WTC11 (cell line): ENCODE measurements around the gene PTGFR. TPM values are rescaled to one million over a fixed set of nuclear protein-coding genes. Genes with fewer than 3 reads are reported as not detected.

ENCODE experiments used
- ATAC-seq: fragments of 200-7000 bp; cut with Tn5 transposase; 2 replicates; pipeline ENCODE4 v1.10.0; 2021; ENCODE audit warnings: mild to moderate bottlenecking, moderate library complexity
- CTCF ChIA-PET: fragments of 300-600 bp; sonication (Branson Sonifier 250); formaldehyde crosslinking; loops from one replicate; lab custom pipeline; 2021; ENCODE audit warnings: antibody characterized with exemption; lab: Charles Lee
- POLR2A ChIA-PET: fragments of 350-600 bp; sonication (Branson Sonifier 250); formaldehyde crosslinking; loops from one replicate; lab custom pipeline; 2021; ENCODE audit warnings: antibody characterized with exemption; lab: Charles Lee
- DNase-seq: peaks from one replicate; pipeline ENCODE4 v3.0.0; 2021; ENCODE audit warnings: low spot score
- H3K27ac Mint-ChIP-seq: 2 replicates; pipeline ENCODE4 v1.8.0; 2021; ENCODE audit warnings: mixed read lengths
- H3K27me3 Mint-ChIP-seq: 2 replicates; pipeline ENCODE4 v1.8.0; 2021; ENCODE audit warnings: low read depth, mild to moderate bottlenecking, moderate library complexity, mixed read lengths
- H3K36me3 Mint-ChIP-seq: 2 replicates; pipeline ENCODE4 v1.8.0; 2021; ENCODE audit warnings: mixed read lengths
- H3K4me1 Mint-ChIP-seq: 2 replicates; pipeline ENCODE4 v1.8.0; 2022; ENCODE audit warnings: mixed read lengths
- H3K4me3 Mint-ChIP-seq: 2 replicates; pipeline ENCODE4 v1.8.0; 2021; ENCODE audit warnings: mild to moderate bottlenecking, moderate library complexity, mixed read lengths
- H3K9me3 Mint-ChIP-seq: 2 replicates; pipeline ENCODE4 v1.8.0; 2021; ENCODE audit warnings: mixed read lengths
- AR ChIP-seq: fragments of 250-450 bp; sonication (Bioruptor Pico); IDR thresholded peaks from 2 replicates; pipeline ENCODE4 v1.9.0; 2021; ENCODE audit warnings: mild to moderate bottlenecking
- ATF1 ChIP-seq: sonication (generic); formaldehyde crosslinking; IDR thresholded peaks from 2 replicates; pipeline ENCODE4 v1.8.1; 2023; ENCODE audit warnings: mild to moderate bottlenecking, moderate library complexity, missing genetic modification reagents
- CTCF ChIP-seq: fragments of 200-600 bp; IDR thresholded peaks from 2 replicates; pipeline ENCODE4 v1.8.0; 2022; ENCODE audit warnings: antibody characterized with exemption
- ELF4 ChIP-seq: sonication (generic); formaldehyde crosslinking; IDR thresholded peaks from 2 replicates; pipeline ENCODE4 v1.8.1; 2022; ENCODE audit warnings: low read depth, mild to moderate bottlenecking, moderate library complexity, missing genetic modification reagents
- GABPB1 ChIP-seq: sonication (generic); formaldehyde crosslinking; IDR thresholded peaks from 2 replicates; pipeline ENCODE4 v1.8.1; 2023; ENCODE audit warnings: mild to moderate bottlenecking, missing genetic modification reagents
- GRHL2 ChIP-seq: fragments of 250-450 bp; sonication (Bioruptor Pico); IDR thresholded peaks from 2 replicates; pipeline ENCODE4 v1.8.0; 2022; ENCODE audit warnings: mild to moderate bottlenecking, moderate library complexity; ENCODE audit not compliant: insufficient replicate concordance, severe bottlenecking
- MAX ChIP-seq: sonication (generic); formaldehyde crosslinking; IDR thresholded peaks from 2 replicates; pipeline ENCODE4 v1.8.0; 2022; ENCODE audit warnings: mild to moderate bottlenecking, missing genetic modification reagents
- NFYB ChIP-seq: sonication (generic); formaldehyde crosslinking; conservative IDR thresholded peaks from 2 replicates; pipeline ENCODE4 v1.8.0; 2022; ENCODE audit warnings: low read depth, missing genetic modification reagents
- NR1H2 ChIP-seq: sonication (generic); formaldehyde crosslinking; IDR thresholded peaks from 2 replicates; pipeline ENCODE4 v1.9.0; 2021; ENCODE audit warnings: mild to moderate bottlenecking, moderate library complexity, missing genetic modification reagents
- NR2C2 ChIP-seq: sonication (generic); formaldehyde crosslinking; IDR thresholded peaks from 2 replicates; pipeline ENCODE4 v1.8.0; 2022; ENCODE audit warnings: mild to moderate bottlenecking, missing genetic modification reagents
- PRRX2 ChIP-seq: fragments of 250-450 bp; sonication (Bioruptor Pico); IDR thresholded peaks from 2 replicates; pipeline ENCODE4 v1.8.0; 2021; ENCODE audit warnings: mild to moderate bottlenecking
- SMAD4 ChIP-seq: sonication (generic); formaldehyde crosslinking; IDR thresholded peaks from 2 replicates; pipeline ENCODE4 v1.8.0; 2022; ENCODE audit warnings: mild to moderate bottlenecking, missing genetic modification reagents
- SOX15 ChIP-seq: fragments of 250-450 bp; sonication (Bioruptor Pico); IDR thresholded peaks from 2 replicates; pipeline ENCODE4 v1.9.0; 2021; ENCODE audit warnings: mild to moderate bottlenecking
- SP1 ChIP-seq: sonication (generic); formaldehyde crosslinking; conservative IDR thresholded peaks from 2 replicates; pipeline ENCODE4 v1.8.1; 2022; ENCODE audit warnings: missing genetic modification reagents
- TP53 ChIP-seq: sonication (generic); formaldehyde crosslinking; IDR thresholded peaks from 2 replicates; pipeline ENCODE4 v1.8.1; 2023; ENCODE audit warnings: mild to moderate bottlenecking, missing genetic modification reagents
- ZNF219 ChIP-seq: sonication (generic); formaldehyde crosslinking; IDR thresholded peaks from 2 replicates; pipeline ENCODE4 v1.8.0; 2023; ENCODE audit warnings: missing genetic modification reagents, mild to moderate bottlenecking, borderline replicate concordance
- ZNF263 ChIP-seq: sonication (generic); formaldehyde crosslinking; IDR thresholded peaks from 2 replicates; pipeline ENCODE4 v1.8.1; 2022; ENCODE audit warnings: low read depth, mild to moderate bottlenecking, moderate library complexity, missing genetic modification reagents
- ZNF416 ChIP-seq: fragments of 250-450 bp; sonication (Bioruptor Pico); IDR thresholded peaks from 2 replicates; pipeline ENCODE4 v1.9.0; 2021; ENCODE audit warnings: mild to moderate bottlenecking, inconsistent platforms
- ZNF423 ChIP-seq: fragments of 250-450 bp; sonication (Bioruptor Pico); IDR thresholded peaks from 2 replicates; pipeline ENCODE4 v2.1.2; 2022; ENCODE audit warnings: mild to moderate bottlenecking, moderate library complexity
- ZNF425 ChIP-seq: fragments of 250-450 bp; sonication (Bioruptor Pico); conservative IDR thresholded peaks from 2 replicates; pipeline ENCODE4 v1.9.0; 2021; ENCODE audit warnings: mild to moderate bottlenecking
- total RNA-seq: library from RNA; stranded (reverse); gene quantifications from 3 replicates; pipeline ENCODE4 v1.2.3, GENCODE V29; 2021
- TF ChIP-seq, protein P1 (sequence below): sonication (generic); formaldehyde crosslinking; IDR thresholded peaks from 2 replicates; pipeline ENCODE4 v1.8.1; 2022; ENCODE audit warnings: missing genetic modification reagents, borderline replicate concordance
- TF ChIP-seq, protein P2 (sequence below): sonication (generic); formaldehyde crosslinking; IDR thresholded peaks from 2 replicates; pipeline ENCODE4 v1.8.0; 2022; ENCODE audit warnings: mild to moderate bottlenecking, missing genetic modification reagents

PTGFR gene
- total RNA-seq, 1 experiment from 2014 or later, result 0.04 TPM

GRCh38 chr1:78497201-78497600 lies 6.4 kb downstream of the PTGFR start:
- no peak for ATAC-seq
- Mint-ChIP-seq H3K4me3 (no peak overlapping the region), H3K27ac (no peak overlapping the region), H3K4me1 (peaks cover 5% of the 10 kb centered on the region; the same call in 1 of the 2 replicates), H3K9me3 (no peaks in the 10 kb centered on the region), H3K36me3 (no peaks in the 10 kb centered on the region), H3K27me3 (peaks cover 45% of the 10 kb centered on the region)
- TF ChIP-seq ZNF423 (CRISPR knock-in tag), result no peak
- TF ChIP-seq, protein P1, sequence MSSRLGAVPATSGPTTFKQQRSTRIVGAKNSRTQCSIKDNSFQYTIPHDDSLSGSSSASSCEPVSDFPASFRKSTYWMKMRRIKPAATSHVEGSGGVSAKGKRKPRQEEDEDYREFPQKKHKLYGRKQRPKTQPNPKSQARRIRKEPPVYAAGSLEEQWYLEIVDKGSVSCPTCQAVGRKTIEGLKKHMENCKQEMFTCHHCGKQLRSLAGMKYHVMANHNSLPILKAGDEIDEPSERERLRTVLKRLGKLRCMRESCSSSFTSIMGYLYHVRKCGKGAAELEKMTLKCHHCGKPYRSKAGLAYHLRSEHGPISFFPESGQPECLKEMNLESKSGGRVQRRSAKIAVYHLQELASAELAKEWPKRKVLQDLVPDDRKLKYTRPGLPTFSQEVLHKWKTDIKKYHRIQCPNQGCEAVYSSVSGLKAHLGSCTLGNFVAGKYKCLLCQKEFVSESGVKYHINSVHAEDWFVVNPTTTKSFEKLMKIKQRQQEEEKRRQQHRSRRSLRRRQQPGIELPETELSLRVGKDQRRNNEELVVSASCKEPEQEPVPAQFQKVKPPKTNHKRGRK (CRISPR knock-in tag), result no peak
- TF ChIP-seq PRRX2 (CRISPR knock-in tag), result no peak
- no peak for TF ChIP-seq ZNF425 (CRISPR knock-in tag)
- no peak for TF ChIP-seq NR2C2 (CRISPR knock-in tag)
- no peak for TF ChIP-seq AR (CRISPR knock-in tag)
- no peak for TF ChIP-seq NFYB (CRISPR knock-in tag)
- TF ChIP-seq, protein P2, sequence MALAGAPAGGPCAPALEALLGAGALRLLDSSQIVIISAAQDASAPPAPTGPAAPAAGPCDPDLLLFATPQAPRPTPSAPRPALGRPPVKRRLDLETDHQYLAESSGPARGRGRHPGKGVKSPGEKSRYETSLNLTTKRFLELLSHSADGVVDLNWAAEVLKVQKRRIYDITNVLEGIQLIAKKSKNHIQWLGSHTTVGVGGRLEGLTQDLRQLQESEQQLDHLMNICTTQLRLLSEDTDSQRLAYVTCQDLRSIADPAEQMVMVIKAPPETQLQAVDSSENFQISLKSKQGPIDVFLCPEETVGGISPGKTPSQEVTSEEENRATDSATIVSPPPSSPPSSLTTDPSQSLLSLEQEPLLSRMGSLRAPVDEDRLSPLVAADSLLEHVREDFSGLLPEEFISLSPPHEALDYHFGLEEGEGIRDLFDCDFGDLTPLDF (CRISPR knock-in tag), result no peak
- ChIA-PET CTCF (no interaction called here), POLR2A (no interaction called here)
- no peak for DNase-seq

DNA sequence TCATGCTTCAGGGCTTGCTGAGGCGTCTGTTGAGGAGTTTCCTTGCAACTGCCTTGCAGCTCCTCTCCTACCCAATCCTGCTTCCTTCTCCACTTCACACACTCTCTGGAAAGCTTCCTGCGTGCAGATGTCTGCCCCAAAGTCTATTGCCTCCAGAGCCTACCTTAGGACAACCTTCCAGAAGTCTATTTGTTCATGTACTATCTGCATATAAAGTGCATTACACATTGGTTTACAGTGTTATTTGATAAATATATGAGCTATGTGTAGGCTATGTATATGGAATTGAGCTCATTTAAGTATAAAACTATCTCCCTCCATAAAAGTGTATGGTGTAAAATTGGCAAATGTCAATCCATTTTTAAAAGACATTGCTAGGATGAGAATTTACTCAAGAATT lies 9.8 kb downstream of the PTGFR start:
- ATAC-seq (no peak), DNase-seq (no peak)
- ChIA-PET CTCF (no interaction called here), POLR2A (interaction anchor here (0.6 kb wide), 1 partner anchor 423 kb away, joined by 9 read pairs; no protein-coding TSS in a partner anchor)
- H3K4me3 Mint-ChIP-seq, result no peak overlapping the region
- peaks cover 11% of the 10 kb centered on the region; the same call in 1 of the 2 replicates for H3K4me1 Mint-ChIP-seq
- no peak overlapping the region for H3K27ac Mint-ChIP-seq
- peaks cover 18% of the 10 kb centered on the region for H3K27me3 Mint-ChIP-seq
- TF ChIP-seq TP53 (CRISPR knock-in tag) (no peak), NFYB (CRISPR knock-in tag) (no peak), ELF4 (CRISPR knock-in tag) (no peak), PRRX2 (CRISPR knock-in tag) (no peak), ZNF423 (CRISPR knock-in tag) (no peak), SP1 (CRISPR knock-in tag) (no peak), GABPB1 (CRISPR knock-in tag) (no peak), SMAD4 (CRISPR knock-in tag) (no peak), GRHL2 (CRISPR knock-in tag) (no peak), NR1H2 (CRISPR knock-in tag) (no peak), ATF1 (CRISPR knock-in tag) (no peak), SOX15 (no peak), CTCF (no peak), ZNF219 (CRISPR knock-in tag) (no peak), MAX (CRISPR knock-in tag) (no peak), ZNF263 (CRISPR knock-in tag) (no peak), ZNF416 (CRISPR knock-in tag) (no peak), ZNF425 (CRISPR knock-in tag) (no peak)
- H3K9me3 Mint-ChIP-seq, result no peaks in the 10 kb centered on the region
- H3K36me3 Mint-ChIP-seq, result no peaks in the 10 kb centered on the region
